GM21737 (cell line): Measurements from ENCODE around the gene CNR2.
"Not testable (repeated sequence)": the region's sequence is repeated elsewhere in the genome, so short reads cannot be mapped to it uniquely, and the experiment has no call there.

ENCODE experiments used
- ATAC-seq: cut with Tn5 transposase; IDR thresholded peaks from one replicate; pipeline ENCODE4 v1.9.1; 2021; ENCODE audit warnings: mild to moderate bottlenecking, moderate library complexity; ENCODE audit not compliant: unreplicated experiment

The CNR2 gene

DNA sequence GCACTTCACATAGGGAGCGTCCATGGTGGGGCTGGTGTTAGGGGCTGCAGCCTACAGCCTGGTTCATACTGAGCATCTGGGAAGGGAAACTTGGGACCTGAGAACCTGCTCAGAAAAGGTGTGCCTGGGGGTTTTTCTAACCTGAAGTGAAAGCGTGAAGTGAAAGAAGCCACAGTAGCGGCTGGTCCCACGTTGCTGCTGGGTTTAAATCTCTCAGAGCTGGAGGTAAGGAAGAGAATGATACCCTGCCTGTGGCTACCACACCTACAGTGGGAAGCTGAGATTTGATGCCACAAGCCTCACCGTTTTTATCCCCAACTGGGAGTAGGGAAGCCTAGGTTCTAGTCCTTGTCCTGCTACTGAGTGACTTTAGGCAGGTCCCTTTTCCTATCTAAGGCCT is 24.1 kb downstream of the CNR2 start:
- no peak for ATAC-seq

DNA sequence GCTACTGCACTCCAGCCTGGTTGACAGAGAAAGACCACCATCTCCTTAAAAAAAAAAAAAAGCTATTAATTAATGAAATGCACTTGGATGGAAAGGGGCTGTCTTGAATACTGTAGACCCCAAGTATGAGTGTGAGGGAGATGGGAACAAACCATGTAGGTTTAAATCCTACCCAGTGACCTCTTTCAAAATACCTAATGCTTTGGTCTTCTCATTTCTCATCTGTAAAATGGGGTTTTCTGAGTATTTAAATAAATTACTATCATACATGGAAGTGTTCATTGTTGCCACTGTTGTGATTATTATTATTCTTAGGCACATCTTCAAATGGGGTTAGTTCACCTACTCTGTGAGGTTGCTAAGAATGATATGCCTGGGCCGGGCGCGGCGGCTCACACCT is 27.9 kb downstream of the CNR2 start:
- no peak for ATAC-seq

GRCh38 chr1:23882746-23883145 is 30.4 kb downstream of the CNR2 start:
- ATAC-seq: no peak

DNA sequence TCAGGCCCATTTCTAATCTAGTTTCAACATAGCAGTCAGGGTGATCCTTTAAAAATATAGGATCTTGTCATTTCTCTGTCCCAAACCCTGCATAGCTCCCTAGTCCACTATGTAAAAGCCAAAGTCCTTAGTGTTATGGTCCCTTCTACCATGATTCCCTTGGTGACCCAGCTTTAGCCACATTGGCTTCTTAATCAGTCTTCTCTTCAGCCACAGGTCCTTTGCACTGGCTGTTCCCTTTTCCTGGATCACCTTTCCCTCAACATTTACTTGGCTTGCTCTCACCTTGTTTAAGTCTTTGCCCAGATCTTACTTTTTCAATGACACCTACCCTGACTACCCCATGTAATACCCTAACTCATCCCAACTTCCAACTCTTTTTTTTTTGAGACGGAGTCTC is 33.4 kb downstream of the CNR2 start:
- no peak for ATAC-seq

DNA sequence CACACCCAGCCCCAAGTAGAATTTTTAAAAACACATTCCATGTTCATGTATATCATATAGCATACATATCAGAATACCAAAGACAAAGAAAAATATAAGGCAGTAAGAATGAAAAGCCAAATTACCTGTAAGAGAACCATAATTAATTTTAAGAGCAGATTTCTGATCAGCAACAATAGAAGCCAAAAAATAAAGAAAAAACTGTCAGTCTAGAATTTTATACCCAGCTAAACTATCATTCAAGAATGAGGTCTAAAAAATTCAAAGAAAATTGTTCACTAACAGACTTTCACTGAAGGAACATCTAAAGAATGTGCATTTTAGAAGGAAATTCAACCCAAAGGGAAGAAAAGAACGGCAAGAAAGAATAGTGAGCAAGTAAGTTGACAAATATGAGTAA is 34.5 kb downstream of the CNR2 start:
- ATAC-seq: no peak

GRCh38 chr1:23875382-23875781 is 37.8 kb downstream of the CNR2 start:
- ATAC-seq: no peak

GRCh38 chr1:23872421-23872820 is 40.7 kb downstream of the CNR2 start:
- no peak for ATAC-seq

DNA sequence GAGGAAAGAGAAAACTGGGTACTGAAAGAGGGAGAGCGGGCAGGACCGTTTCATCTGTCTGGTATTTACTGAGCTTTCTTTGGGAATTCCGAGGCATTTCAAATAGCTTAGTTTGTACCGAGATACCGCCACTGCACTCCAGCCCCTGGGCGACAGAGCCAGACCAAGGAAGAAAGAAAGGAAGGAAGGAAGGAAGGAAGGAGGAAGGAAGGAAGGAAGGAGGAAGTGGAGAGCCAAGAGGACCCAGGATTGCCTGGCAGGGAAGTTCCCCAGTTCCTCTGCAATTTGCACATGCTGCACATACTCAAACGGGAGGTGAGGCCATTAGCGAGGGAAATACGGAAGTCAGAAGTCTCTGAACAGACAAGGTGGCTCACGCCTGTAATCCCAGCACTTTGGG is 44.1 kb downstream of the CNR2 start:
- no peak for ATAC-seq

DNA sequence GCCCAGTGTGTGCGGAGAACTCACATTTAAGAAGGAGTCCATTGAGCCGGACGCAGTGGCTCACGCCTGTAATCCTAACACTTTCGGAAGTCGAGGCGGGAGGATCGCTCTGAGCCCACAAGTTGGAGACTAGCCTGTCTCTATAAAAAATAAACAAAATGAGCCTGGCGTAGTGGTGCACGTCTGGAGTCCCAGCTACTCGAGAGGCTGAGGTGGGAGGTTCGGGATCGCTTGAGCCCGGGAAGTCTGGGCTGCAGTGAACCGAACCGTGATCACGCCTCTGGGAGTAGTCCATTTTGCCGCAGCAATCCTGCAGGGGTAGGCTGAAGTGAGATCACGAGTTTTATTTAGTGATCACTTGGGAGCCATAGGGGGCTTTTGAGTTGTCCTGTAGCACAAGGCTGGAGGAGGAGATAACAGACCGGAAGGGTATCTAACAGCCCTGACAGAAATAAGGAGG is 44.6 kb downstream of the CNR2 start:
- ATAC-seq: no peak

- ATAC-seq: peak; percentile 88
Observed at GRCh38 chr1:23867895-23868556, 45.1 kb downstream of the CNR2 start, which contains the start of gene FUCA1. Gene FUCA1 (minus strand): TSS chr1:23868290. CDS start chr1:23868286, 4 bp downstream.

- no peak for ATAC-seq
Observed at GRCh38 chr1:23867542-23867894, 45.6 kb downstream of the CNR2 start.

DNA sequence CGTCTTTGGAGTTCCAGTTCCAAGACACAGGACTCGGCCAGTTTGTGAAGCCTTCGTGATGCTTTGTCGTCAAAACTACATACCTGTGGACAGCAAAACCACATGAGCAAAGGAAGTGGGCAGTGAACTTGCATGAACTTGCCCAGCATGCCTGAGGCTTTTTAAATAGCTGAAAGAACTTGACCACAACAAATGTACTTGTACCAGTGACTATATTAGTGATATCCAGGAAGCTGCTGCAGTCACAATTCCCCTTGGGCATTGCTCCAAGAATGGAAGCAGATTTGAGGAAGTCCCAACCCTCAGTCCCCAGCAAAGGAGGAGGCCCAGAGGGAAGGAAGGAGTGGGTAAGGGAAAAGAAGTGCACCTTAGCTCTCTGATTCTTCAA is 47.6 kb downstream of the CNR2 start:
- no peak for ATAC-seq

DNA sequence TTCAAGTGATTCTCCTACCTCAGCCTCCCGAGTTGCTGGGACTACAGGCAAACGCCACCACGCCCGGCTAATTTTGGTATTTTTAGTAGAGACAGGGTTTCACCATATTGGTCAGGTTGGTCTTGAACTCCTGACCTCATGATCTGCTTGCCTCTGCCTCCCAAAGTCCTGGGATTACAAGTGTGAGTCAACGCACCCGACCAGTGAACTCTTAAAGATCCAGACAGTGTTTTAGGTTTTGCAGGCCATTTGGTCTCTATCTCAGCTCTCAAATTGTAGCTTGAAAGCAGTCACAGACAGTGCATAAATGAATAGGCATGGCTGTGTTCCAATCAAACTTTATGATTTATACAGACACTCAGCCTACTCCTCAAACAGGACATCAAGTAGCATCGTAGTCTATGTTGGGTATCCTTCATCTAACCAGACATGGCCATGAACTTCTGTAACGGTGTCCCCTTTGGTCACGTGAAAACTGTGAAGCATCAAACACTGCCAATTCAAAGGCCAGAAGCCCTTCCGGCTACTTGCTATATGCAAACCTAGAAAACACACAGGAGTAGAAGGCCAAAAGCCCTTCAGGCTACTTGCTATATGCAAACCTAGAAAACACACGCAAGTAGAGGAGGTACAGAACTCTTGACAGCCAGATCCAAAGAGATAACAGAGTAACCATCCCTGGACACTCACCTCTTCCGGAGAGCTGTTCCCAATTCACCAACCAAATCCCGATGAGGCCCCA is 48.2 kb downstream of the CNR2 start:
- no peak for ATAC-seq

- no peak for ATAC-seq
Observed at GRCh38 chr1:23862640-23863039, 50.5 kb downstream of the CNR2 start.

GRCh38 chr1:23854568-23854967 is 58.6 kb downstream of the CNR2 start:
- no peak for ATAC-seq

DNA sequence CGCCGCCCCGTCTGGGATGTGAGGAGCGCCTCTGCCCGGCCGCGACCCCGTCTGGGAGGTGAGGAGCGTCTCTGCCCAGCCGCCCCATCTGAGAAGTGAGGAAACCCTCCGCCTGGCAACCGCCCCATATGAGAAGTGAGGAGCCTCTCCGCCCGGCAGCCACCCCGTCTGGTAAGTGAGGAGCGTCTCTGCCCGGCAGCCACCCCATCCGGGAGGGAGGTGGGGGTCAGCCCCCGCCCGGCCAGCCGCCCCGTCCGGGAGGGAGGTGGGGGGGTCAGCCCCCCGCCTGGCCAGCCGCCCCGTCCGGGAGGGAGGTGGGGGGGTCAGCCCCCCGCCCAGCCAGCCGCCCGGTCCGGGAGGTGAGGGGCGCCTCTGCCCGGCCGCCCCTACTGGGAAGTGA is 60.0 kb downstream of the CNR2 start:
- ATAC-seq: not testable (repeated sequence)

- ATAC-seq: not testable (repeated sequence)
Observed at GRCh38 chr1:23851406-23851805, 61.8 kb downstream of the CNR2 start.

- ATAC-seq: no peak
Observed at GRCh38 chr1:23848673-23849616, 64.2 kb downstream of the CNR2 start.

DNA sequence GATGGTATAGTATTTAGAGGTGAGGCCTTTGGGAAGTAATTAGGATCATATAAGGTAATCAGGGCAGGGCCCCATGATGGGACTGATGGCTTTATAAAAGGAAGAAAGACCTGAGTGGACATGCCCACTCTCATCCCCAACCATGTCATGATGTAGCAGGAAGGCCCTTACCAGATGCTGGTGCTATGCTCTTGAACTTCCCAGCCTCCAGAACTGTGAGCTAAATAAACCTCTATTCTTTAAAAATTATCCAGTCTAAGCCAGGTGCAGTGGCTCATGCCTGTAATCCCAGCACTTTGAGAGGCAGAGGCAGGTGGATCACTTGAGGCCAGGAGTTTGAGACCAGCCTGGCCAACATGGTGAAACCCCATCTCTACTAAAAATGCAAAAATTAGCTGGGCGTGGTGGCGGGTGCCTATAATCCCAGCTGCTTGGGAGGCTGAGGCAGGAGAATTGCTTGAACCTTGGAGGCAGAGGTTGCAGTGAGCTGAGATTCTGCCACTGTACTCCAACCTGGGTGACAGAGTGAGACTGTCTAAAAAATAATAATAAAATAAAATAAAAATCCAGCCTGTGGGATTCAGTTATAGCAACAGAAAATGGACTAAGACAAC is 65.6 kb downstream of the CNR2 start:
- ATAC-seq: not testable (repeated sequence)

DNA sequence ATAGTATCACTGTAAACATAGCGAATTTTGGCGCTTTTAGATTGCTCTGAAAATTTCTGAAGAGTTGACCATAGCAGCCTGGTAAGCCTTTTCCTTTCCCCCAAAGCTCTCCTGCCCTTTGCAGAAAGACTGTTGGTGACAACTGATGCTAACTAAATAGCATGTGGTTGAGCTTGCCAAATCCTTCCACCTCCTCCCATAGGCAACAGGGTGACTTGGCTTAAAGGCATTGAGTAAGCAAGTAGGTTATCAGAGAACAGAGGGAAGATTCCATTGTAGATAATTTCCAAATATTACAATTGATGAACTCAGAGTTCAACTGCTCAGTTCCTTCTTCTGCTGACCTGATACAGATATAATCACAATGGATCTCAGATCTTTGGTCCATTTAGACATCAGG is 68.0 kb downstream of the CNR2 start:
- no peak for ATAC-seq

DNA sequence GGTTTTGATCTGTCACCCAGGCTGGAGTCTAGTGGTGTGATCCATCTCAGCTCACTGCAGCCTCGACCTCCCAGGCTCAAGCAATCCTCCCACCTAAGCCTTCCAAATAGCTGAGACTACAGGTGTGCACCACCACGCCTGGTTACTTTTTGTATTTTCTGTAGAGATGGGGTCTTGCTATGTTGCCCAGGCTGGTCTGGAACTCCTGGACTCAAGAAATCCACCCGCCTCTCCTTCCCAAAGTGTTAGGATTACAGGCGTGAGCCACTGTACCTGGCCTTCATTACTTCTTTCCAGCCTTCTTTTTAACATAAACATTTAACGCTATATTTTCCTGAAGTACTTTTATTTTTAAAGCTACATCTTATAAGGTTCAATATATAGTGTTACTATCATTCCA is 69.5 kb downstream of the CNR2 start:
- no peak for ATAC-seq
